ENCODE data around the gene ADCY2. TPM values are rescaled to one million over a fixed set of nuclear protein-coding genes. Genes with fewer than 3 reads are reported as not detected.

Gene ADCY2
- total RNA-seq, 1 donor from 2014 or later: 1.5 TPM

DNA sequence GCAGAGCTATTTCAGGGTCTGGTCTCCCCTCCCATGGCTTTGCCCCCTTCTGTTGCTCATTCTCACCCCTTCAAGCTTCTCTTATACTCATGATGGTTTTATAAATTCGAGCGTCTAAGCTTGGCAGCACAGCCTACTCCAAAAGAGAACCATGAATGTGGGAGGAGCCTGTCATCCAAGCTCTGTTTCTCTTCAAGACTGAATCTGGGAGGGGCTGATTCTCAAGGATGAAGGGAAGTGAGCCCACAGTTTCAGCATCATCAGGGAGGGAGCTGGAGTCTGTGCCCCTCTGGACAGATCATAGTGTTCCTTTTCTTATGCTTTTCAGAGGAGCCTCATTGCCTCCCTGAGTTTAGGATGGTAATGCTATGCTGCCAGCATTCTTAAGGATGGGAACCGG is 286.4 kb downstream of the ADCY2 start:
- no peak overlapping the region for H3K4me3 Mint-ChIP-seq (ENCODE audit: unreplicated experiment)
- H3K27me3 Mint-ChIP-seq (ENCODE audit: unreplicated experiment): no peaks in the 10 kb centered on the region
- H3K36me3 Mint-ChIP-seq (ENCODE audit: low read depth, unreplicated experiment): no peaks in the 10 kb centered on the region
- H3K4me1 Mint-ChIP-seq (ENCODE audit: unreplicated experiment): no peaks in the 10 kb centered on the region
- TF ChIP-seq, protein P1, sequence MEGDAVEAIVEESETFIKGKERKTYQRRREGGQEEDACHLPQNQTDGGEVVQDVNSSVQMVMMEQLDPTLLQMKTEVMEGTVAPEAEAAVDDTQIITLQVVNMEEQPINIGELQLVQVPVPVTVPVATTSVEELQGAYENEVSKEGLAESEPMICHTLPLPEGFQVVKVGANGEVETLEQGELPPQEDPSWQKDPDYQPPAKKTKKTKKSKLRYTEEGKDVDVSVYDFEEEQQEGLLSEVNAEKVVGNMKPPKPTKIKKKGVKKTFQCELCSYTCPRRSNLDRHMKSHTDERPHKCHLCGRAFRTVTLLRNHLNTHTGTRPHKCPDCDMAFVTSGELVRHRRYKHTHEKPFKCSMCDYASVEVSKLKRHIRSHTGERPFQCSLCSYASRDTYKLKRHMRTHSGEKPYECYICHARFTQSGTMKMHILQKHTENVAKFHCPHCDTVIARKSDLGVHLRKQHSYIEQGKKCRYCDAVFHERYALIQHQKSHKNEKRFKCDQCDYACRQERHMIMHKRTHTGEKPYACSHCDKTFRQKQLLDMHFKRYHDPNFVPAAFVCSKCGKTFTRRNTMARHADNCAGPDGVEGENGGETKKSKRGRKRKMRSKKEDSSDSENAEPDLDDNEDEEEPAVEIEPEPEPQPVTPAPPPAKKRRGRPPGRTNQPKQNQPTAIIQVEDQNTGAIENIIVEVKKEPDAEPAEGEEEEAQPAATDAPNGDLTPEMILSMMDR (IDR thresholded peaks at IDR 0.05; ENCODE audit: unreplicated experiment): no peak
- no peak overlapping the region for H3K27ac Mint-ChIP-seq (ENCODE audit: unreplicated experiment)
- DNase-seq (ENCODE audit: low spot score): no peak
- H3K9me3 Mint-ChIP-seq (ENCODE audit: unreplicated experiment): no peaks in the 10 kb centered on the region

DNA sequence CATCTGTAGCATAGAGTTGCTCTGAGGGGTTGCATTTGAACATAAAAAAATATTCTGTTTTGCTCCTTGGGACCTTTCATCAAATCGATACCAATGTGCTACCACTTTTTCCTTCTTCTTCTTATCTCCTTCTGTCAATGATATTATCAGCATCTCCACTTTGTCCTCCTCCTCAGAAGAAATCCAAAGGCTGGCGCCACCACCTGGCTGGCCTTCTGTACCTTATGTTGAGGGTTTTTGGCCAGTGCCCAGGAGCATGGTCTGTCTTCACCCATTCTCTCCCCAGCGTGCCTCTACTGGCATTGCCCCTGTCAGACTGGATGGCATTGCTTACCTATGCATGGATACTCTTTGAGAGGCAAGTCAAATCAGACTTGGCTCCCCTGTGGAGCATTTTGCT is 287.8 kb downstream of the ADCY2 start:
- Mint-ChIP-seq H3K9me3 (ENCODE audit: unreplicated experiment) (no peaks in the 10 kb centered on the region), H3K27me3 (ENCODE audit: unreplicated experiment) (no peaks in the 10 kb centered on the region), H3K36me3 (ENCODE audit: low read depth, unreplicated experiment) (no peaks in the 10 kb centered on the region), H3K4me3 (ENCODE audit: unreplicated experiment) (no peak overlapping the region), H3K27ac (ENCODE audit: unreplicated experiment) (no peak overlapping the region), H3K4me1 (ENCODE audit: unreplicated experiment) (no peaks in the 10 kb centered on the region)
- no peak for DNase-seq (ENCODE audit: low spot score)
- TF ChIP-seq, protein P1 (IDR thresholded peaks at IDR 0.05; ENCODE audit: unreplicated experiment): no peak

DNA sequence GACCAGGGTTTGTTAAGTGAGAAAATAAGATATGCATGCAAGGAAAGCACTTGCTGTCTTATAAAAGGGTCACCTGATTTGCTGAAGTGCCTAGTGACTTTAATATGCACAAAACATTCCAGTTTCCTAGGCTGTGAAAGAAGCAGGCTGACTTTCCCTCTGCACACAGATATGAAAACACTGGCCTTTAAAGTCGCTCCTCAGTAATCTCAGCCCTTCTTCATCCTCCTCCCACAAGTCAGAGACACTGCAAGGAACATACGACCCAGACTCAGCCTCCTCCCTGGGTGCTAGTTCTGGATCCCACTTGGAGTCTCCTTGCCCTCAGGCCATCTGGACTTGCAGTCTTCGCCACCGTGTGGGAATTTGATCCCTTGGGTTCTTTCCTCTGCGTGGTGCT is 288.9 kb downstream of the ADCY2 start:
- TF ChIP-seq, protein P1 (IDR thresholded peaks at IDR 0.05; ENCODE audit: unreplicated experiment): no peak
- no peak for DNase-seq (ENCODE audit: low spot score)
- Mint-ChIP-seq H3K36me3 (ENCODE audit: low read depth, unreplicated experiment) (no peaks in the 10 kb centered on the region), H3K27ac (ENCODE audit: unreplicated experiment) (no peak overlapping the region), H3K9me3 (ENCODE audit: unreplicated experiment) (no peaks in the 10 kb centered on the region), H3K27me3 (ENCODE audit: unreplicated experiment) (no peaks in the 10 kb centered on the region), H3K4me1 (ENCODE audit: unreplicated experiment) (no peaks in the 10 kb centered on the region), H3K4me3 (ENCODE audit: unreplicated experiment) (no peak overlapping the region)

DNA sequence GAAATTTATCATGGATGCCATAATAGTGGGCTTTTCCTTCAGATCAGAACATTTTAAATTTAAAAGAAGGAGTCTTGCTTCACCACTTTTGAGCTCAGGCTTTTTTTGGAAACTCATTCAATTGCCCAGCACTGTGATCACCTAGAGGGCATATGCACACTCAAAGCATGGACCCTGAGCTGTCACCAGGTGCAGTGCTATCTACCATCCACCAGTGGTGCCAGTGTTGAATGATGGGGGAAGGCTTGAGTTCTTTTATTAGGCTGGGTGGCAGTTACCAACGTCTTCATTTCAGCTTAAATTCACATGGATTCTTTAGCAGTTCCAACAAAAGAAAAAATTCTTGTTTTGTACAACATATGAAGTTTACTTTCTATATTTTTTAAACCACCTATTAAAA is 290.9 kb downstream of the ADCY2 start:
- no peak for DNase-seq (ENCODE audit: low spot score)
- Mint-ChIP-seq H3K4me3 (ENCODE audit: unreplicated experiment) (no peak overlapping the region), H3K27me3 (ENCODE audit: unreplicated experiment) (no peaks in the 10 kb centered on the region), H3K27ac (ENCODE audit: unreplicated experiment) (no peak overlapping the region), H3K9me3 (ENCODE audit: unreplicated experiment) (no peaks in the 10 kb centered on the region), H3K36me3 (ENCODE audit: low read depth, unreplicated experiment) (no peaks in the 10 kb centered on the region), H3K4me1 (ENCODE audit: unreplicated experiment) (no peaks in the 10 kb centered on the region)
- TF ChIP-seq, protein P1 (IDR thresholded peaks at IDR 0.05; ENCODE audit: unreplicated experiment): no peak

DNA sequence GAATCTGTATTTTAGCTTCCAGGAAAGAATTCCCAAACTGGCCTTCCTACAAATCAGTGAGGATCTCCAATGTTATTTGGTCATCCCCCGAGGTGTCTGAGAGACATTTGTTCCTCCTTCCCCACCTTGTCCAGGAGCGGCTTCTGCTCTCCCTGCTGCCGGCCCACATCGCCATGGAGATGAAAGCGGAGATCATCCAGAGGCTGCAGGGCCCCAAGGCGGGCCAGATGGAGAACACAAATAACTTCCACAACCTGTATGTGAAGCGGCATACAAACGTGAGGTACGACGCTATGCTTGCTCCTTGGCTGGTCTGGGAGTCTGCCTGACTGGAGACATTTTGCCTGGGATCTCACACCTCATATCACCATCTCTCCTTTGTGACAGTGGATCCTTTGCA is 294.6 kb downstream of the ADCY2 start:
- Mint-ChIP-seq H3K9me3 (ENCODE audit: unreplicated experiment) (no peaks in the 10 kb centered on the region), H3K4me1 (ENCODE audit: unreplicated experiment) (no peaks in the 10 kb centered on the region), H3K27me3 (ENCODE audit: unreplicated experiment) (no peaks in the 10 kb centered on the region), H3K36me3 (ENCODE audit: low read depth, unreplicated experiment) (no peaks in the 10 kb centered on the region), H3K4me3 (ENCODE audit: unreplicated experiment) (no peak overlapping the region), H3K27ac (ENCODE audit: unreplicated experiment) (no peak overlapping the region)
- DNase-seq (ENCODE audit: low spot score): no peak
- TF ChIP-seq, protein P1 (IDR thresholded peaks at IDR 0.05; ENCODE audit: unreplicated experiment): no peak

Measured in endothelial cell (in vitro differentiated cells).